Upper lobe of left lung (tissue), 4 donors: ENCODE data around the gene MTARC2.

Experiments used
- POLR2AphosphoS5 ChIP-seq, 2 donors: sonication (generic); formaldehyde crosslinking; IDR thresholded peaks; one replicate each; pipeline ENCODE4 v1.5.1; 2017; ENCODE audit warnings: antibody characterized with exemption in 2 of 2
- TF ChIP-seq, protein P1 (sequence below), 6 experiments: fragments of 450-650 bp in 4 of 6; fragments of 200-600 bp in 2 of 6; sonication (generic) in 2 of 6; IDR thresholded peaks; one replicate each; pipeline ENCODE4 v1.5.1; 2016 to 2019; ENCODE audit warnings: antibody characterized with exemption in 6 of 6

DNA sequence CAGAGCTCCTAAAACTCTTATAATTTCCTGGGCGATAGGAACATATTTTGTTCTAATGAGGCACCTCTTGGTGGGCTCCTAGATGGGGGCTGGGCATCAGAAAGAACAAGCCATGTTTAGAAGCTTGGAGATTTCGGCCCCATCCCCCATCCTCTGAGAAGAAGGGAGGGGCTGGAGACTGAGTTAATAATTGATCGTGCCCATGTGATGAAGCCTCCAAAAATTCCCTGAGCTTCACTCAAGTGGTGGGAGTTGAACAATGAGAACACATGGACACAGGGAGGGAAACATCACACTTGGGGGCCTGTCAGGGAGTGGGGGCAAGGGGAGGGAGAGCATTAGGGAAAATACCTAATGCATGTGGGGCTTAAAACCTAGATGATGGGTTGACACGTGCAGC lies 39.9 kb upstream of the MTARC2 start:
- TF ChIP-seq, protein P1, sequence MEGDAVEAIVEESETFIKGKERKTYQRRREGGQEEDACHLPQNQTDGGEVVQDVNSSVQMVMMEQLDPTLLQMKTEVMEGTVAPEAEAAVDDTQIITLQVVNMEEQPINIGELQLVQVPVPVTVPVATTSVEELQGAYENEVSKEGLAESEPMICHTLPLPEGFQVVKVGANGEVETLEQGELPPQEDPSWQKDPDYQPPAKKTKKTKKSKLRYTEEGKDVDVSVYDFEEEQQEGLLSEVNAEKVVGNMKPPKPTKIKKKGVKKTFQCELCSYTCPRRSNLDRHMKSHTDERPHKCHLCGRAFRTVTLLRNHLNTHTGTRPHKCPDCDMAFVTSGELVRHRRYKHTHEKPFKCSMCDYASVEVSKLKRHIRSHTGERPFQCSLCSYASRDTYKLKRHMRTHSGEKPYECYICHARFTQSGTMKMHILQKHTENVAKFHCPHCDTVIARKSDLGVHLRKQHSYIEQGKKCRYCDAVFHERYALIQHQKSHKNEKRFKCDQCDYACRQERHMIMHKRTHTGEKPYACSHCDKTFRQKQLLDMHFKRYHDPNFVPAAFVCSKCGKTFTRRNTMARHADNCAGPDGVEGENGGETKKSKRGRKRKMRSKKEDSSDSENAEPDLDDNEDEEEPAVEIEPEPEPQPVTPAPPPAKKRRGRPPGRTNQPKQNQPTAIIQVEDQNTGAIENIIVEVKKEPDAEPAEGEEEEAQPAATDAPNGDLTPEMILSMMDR (IDR thresholded peaks at IDR 0.05): no peak
- TF ChIP-seq POLR2AphosphoS5 (IDR thresholded peaks at IDR 0.05): no peak
